HepG2 (cell line): Measurements from ENCODE around the gene ACOXL. TPM values are rescaled to one million over a fixed set of nuclear protein-coding genes. Genes with fewer than 3 reads are reported as not detected.

Experiments used
- ATAC-seq: fragments of 200-7000 bp; cut with Tn5 transposase; 3 replicates; pipeline ENCODE4 v1.9.1; 2020; ENCODE audit warnings: mild to moderate bottlenecking, moderate library complexity
- BruUV-seq: library from RNA; stranded (reverse); fragments of 400-500 nt; replicated peaks from 2 replicates; lab custom pipeline; 2021; lab: Mats Ljungman, UMichigan
- CTCF ChIA-PET: fragments of 300-600 bp; formaldehyde crosslinking; extraction: SDS; loops from one replicate; lab custom pipeline; 2021; ENCODE audit warnings: low total read pairs, inconsistent platforms, low intra/inter-chr PET ratio; lab: Yijun Ruan, JAX
- POLR2A ChIA-PET: fragments of 350-600 bp; sonication (Branson Sonifier 250); formaldehyde crosslinking; loops from one replicate; lab custom pipeline; 2020; ENCODE audit warnings: antibody characterized with exemption, inconsistent platforms; lab: Yijun Ruan, JAX
- DNase-seq: peaks from one replicate; pipeline ENCODE4 v3.0.0-alpha.2; 2015; ENCODE audit warnings: low spot score
- FAIRE-seq: peaks from 3 replicates; lab custom pipeline; 2011; peaks lifted over from hg19 to GRCh38; lab: Jason Lieb, UNC
- H2AFZ ChIP-seq: one replicate; pipeline ENCODE4 v1.6.1; 2011; ENCODE audit warnings: low read length, inconsistent platforms
- H3K27ac ChIP-seq: fragments of 300-600 bp; 3 replicates; pipeline ENCODE4 v1.8.0; 2011; ENCODE audit warnings: mixed run types, mild to moderate bottlenecking, mixed read lengths, low read length, inconsistent platforms; ENCODE audit not compliant: insufficient read depth; ENCODE audit errors: extremely low read length
- H3K27me3 ChIP-seq, 2 experiments: fragments of 200-600 bp in 1 of 2; 2 replicates in 1 of 2; 3 replicates in 1 of 2; pipeline versions ENCODE4 v1.6.0 to v1.8.0; 2011; ENCODE audit warnings: low read length in 2 of 2, mild to moderate bottlenecking in 2 of 2, moderate library complexity in 2 of 2, inconsistent platforms in 1 of 2; ENCODE audit not compliant: insufficient read depth in 2 of 2, control insufficient read depth in 1 of 2
- H3K36me3 ChIP-seq, 2 experiments: fragments of 200-600 bp in 1 of 2; replicated peaks in 1 of 2; 2 replicates in 1 of 2; 3 replicates in 1 of 2; pipeline versions ENCODE4 v1.5.1 to v1.8.0; 2011; ENCODE audit warnings: low read length in 2 of 2, inconsistent platforms in 1 of 2; ENCODE audit not compliant: insufficient read depth in 2 of 2, control insufficient read depth in 1 of 2
- H3K4me1 ChIP-seq: 2 replicates; pipeline ENCODE4 v1.5.1; 2012; ENCODE audit warnings: low read length, inconsistent platforms; ENCODE audit not compliant: insufficient read depth
- H3K4me2 ChIP-seq: 2 replicates; pipeline ENCODE4 v1.6.0; 2011; ENCODE audit warnings: low read depth, low read length, inconsistent platforms
- H3K4me3 ChIP-seq, 3 experiments: fragments of 200-600 bp in 1 of 3; sonication (generic), shearing (Covaris generic) in 1 of 3; replicated peaks in 1 of 3; 2 replicates each; pipeline ENCODE4 v1.5.1; 2011 to 2016; ENCODE audit warnings: low read length in 3 of 3, inconsistent platforms in 2 of 3, low read depth in 2 of 3, mild to moderate bottlenecking in 2 of 3, control low read depth in 1 of 3, mixed read lengths in 1 of 3; ENCODE audit not compliant: insufficient read depth in 1 of 3
- H3K79me2 ChIP-seq: one replicate; pipeline ENCODE4 v1.6.1; 2011; ENCODE audit warnings: low read length, inconsistent platforms; ENCODE audit not compliant: insufficient read depth
- H3K9ac ChIP-seq: 2 replicates; pipeline ENCODE4 v1.6.0; 2011; ENCODE audit warnings: mild to moderate bottlenecking, low read depth, low read length, inconsistent platforms; ENCODE audit not compliant: insufficient read depth
- H3K9me3 ChIP-seq: 2 replicates; pipeline ENCODE4 v1.5.1; 2012; ENCODE audit warnings: mild to moderate bottlenecking, low read length
- H4K20me1 ChIP-seq: 2 replicates; pipeline ENCODE4 v1.6.0; 2011; ENCODE audit warnings: inconsistent platforms, mild to moderate bottlenecking, low read length, moderate library complexity; ENCODE audit not compliant: insufficient read depth
- AGO1 ChIP-seq: fragments of 200-400 bp; formaldehyde crosslinking; IDR thresholded peaks from 2 replicates; pipeline ENCODE4 v1.6.1; 2017; ENCODE audit warnings: mild to moderate bottlenecking, low read depth, low read length, moderate library complexity; ENCODE audit not compliant: poor library complexity, severe bottlenecking
- FOXK2 ChIP-seq: fragments of 450-650 bp; IDR thresholded peaks from 2 replicates; pipeline ENCODE4 v1.6.1; 2016
- MAFF ChIP-seq: IDR thresholded peaks from 2 replicates; pipeline ENCODE4 v1.6.1; 2011; ENCODE audit warnings: low read depth, low read length, improper control_type of control experiment
- ZNF136 ChIP-seq: sonication (generic); formaldehyde crosslinking; IDR thresholded peaks from 2 replicates; pipeline ENCODE4 v1.8.1; 2022; ENCODE audit warnings: low read depth, mild to moderate bottlenecking, moderate library complexity, missing genetic modification reagents
- ZNF512 ChIP-seq: sonication (generic); formaldehyde crosslinking; IDR thresholded peaks from 2 replicates; pipeline ENCODE4 v1.4.0; 2020; ENCODE audit warnings: mild to moderate bottlenecking, missing genetic modification reagents
- ZSCAN21 ChIP-seq: sonication (generic); formaldehyde crosslinking; IDR thresholded peaks from 2 replicates; pipeline ENCODE4 v1.8.0; 2022; ENCODE audit warnings: mild to moderate bottlenecking, missing genetic modification reagents, moderate library complexity, borderline replicate concordance
- ZSCAN29 ChIP-seq: sonication (generic); formaldehyde crosslinking; conservative IDR thresholded peaks from 2 replicates; pipeline ENCODE4 v1.4.0; 2020; ENCODE audit warnings: mild to moderate bottlenecking, missing genetic modification reagents
- WGBS: methylation state at CpG from one replicate; pipeline ENCODE4 v1.1.6; 2017; ENCODE audit warnings: low lambda C conversion rate; 5-methylcytosine and 5-hydroxymethylcytosine counted together
- in situ Hi-C: cut with HindIII; loops from 2 replicates; pipeline ENCODE4 v1.10.0; 2017; ENCODE audit warnings: low pct_unique_long_range_greater_than_20kb; ENCODE audit not compliant: extremely low pct_ligation_motif_present
- intact Hi-C: fragments of 100-400 bp; cut with micrococcal nuclease; formaldehyde crosslinking; loops from one replicate; pipeline ENCODE4 v1.10.0; 2022; ENCODE audit not compliant: unreplicated experiment
- polyA plus RNA-seq, 8 experiments: library from polyadenylated mRNA; depleted of rRNA in 3 of 8; stranded (reverse) in 7 of 8; unstranded in 1 of 8; fragments of >200 nt; fragmentation: Illumina TruSeq in 4 of 8; extraction: Trizol in 4 of 8; gene quantifications; 2 replicates each; pipeline versions ENCODE4 v1.2.1 to v1.2.3, GENCODE V29; 2011 to 2016; ENCODE audit warnings: low read depth in 4 of 8, missing spikeins in 1 of 8, mixed read lengths in 1 of 8; ENCODE audit not compliant: insufficient read depth in 1 of 8
- total RNA-seq, 5 experiments: library from RNA; depleted of rRNA; stranded (reverse); fragments of >200 nt; fragmentation: Illumina TruSeq; extraction: Trizol; gene quantifications; 2 replicates each; pipeline ENCODE4 v1.2.3, GENCODE V29; 2016; ENCODE audit warnings: low read depth in 1 of 5
- TF ChIP-seq, protein P1 (sequence below): IDR thresholded peaks from 2 replicates; pipeline ENCODE4 v1.6.1; 2016; ENCODE audit warnings: missing compliant biosample characterization, missing genetic modification reagents, borderline replicate concordance

The ACOXL gene
- total and polyA plus RNA-seq, 2 of the 13 experiments (the other 11 are each of a cell fraction or from before 2014, with no cell fraction given) = not detected

DNA sequence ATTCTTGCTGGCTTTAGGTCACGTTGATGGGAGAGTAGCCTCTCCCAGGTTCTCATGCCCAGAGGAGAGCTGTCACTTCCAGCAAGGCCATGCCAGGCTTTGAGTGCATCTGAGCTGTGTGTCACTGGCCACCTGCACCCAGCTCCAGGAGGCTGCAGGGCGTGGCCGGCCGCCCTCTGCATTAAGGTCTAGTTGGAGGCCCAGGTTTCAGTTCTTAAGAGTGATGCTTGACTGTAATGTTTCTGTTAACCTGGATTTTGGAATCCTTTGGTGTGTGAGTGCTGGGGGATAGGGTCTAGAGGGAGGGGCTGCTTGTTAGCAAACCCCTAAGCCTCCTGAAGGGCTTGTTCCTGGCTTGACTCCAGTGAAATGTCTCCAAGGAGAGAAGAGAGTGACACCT, 140.1 kb downstream of the ACOXL start (continued):
- TF ChIP-seq MAFF (no peak), ZSCAN21 (CRISPR knock-in tag) (no peak), AGO1 (no peak), ZSCAN29 (no peak), ZNF512 (CRISPR knock-in tag) (no peak)
- TF ChIP-seq, protein P1, sequence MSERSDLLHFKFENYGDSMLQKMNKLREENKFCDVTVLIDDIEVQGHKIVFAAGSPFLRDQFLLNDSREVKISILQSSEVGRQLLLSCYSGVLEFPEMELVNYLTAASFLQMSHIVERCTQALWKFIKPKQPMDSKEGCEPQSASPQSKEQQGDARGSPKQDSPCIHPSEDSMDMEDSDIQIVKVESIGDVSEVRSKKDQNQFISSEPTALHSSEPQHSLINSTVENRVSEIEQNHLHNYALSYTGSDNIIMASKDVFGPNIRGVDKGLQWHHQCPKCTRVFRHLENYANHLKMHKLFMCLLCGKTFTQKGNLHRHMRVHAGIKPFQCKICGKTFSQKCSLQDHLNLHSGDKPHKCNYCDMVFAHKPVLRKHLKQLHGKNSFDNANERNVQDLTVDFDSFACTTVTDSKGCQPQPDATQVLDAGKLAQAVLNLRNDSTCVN = no peak

- H3K27me3 ChIP-seq = peaks cover 0 to 23% of the 10 kb centered on the region in 2 experiments; a peak in 3 of 5 replicates
- H3K9me3 ChIP-seq = no peaks in the 10 kb centered on the region
- no peaks in the 10 kb centered on the region for H3K79me2 ChIP-seq
- WGBS = 35% methylated on average over 7 of the region's 9 CpGs
- FAIRE-seq = no peak
- intact Hi-C loops (no loop called here), in situ Hi-C loops (no loop called here)
- no peaks in the 10 kb centered on the region for H3K36me3 ChIP-seq
- no peaks in the 10 kb centered on the region for H3K4me1 ChIP-seq
- CTCF ChIA-PET = no interaction called here
- no peak for DNase-seq
- no peaks in the 10 kb centered on the region for H4K20me1 ChIP-seq
- no peak overlapping the region for H3K27ac ChIP-seq
- ATAC-seq = no peak
- TF ChIP-seq FOXK2 = no peak
- TF ChIP-seq ZNF136 (CRISPR knock-in tag) = no peak
- POLR2A ChIA-PET = no interaction called here
- H3K4me2 ChIP-seq = no peak overlapping the region
- H3K9ac ChIP-seq = no peak overlapping the region
- no TSS peak for BruUV-seq
- no peak overlapping the region for H2AFZ ChIP-seq
- H3K4me3 ChIP-seq = no peak overlapping the region
Observed at GRCh38 chr2:110873056-110873502, 140.7 kb downstream of the ACOXL start.
